Large intestine (tissue), 12 donors: ENCODE measurements around the gene PSMG3. TPM values are rescaled to one million over a fixed set of nuclear protein-coding genes. Genes with fewer than 3 reads are reported as not detected.
A peak's percentile ranks its signal among the peaks of the same experiment; 100 is the strongest.

ENCODE experiments used
- DNase-seq, 2 donors: peaks; one replicate each; pipeline versions ENCODE4 v3.0.0 to v3.0.0-alpha.2; 2013
- H3K27ac ChIP-seq: one replicate; pipeline ENCODE4 v1.5.1; 2013; ENCODE audit warnings: low read length
- H3K27me3 ChIP-seq: 2 replicates; pipeline ENCODE4 v1.6.1; 2013; ENCODE audit warnings: low read length; ENCODE audit not compliant: control insufficient read depth, insufficient read depth
- H3K36me3 ChIP-seq: 2 replicates; pipeline ENCODE4 v1.6.1; 2013; ENCODE audit warnings: low read length; ENCODE audit not compliant: control insufficient read depth, insufficient read depth
- H3K4me1 ChIP-seq: one replicate; pipeline ENCODE4 v1.6.1; 2013; ENCODE audit warnings: low read length; ENCODE audit not compliant: control insufficient read depth, insufficient read depth
- H3K4me3 ChIP-seq: one replicate; pipeline ENCODE4 v1.5.1; 2013; ENCODE audit warnings: low read length
- H3K9me3 ChIP-seq: one replicate; pipeline ENCODE4 v1.6.1; 2013; ENCODE audit warnings: mild to moderate bottlenecking, low read depth, low read length, moderate library complexity; ENCODE audit not compliant: control insufficient read depth
- WGBS: methylation state at CpG from one replicate; pipeline ENCODE4 v1.1.5; 2013; ENCODE audit warnings: low lambda C conversion rate; ENCODE audit not compliant: insufficient coverage; 5-methylcytosine and 5-hydroxymethylcytosine counted together
- long read RNA-seq, 11 donors: transcript quantifications; one replicate each; lab custom pipeline, GENCODE V29; 2026
- polyA plus RNA-seq: library from polyadenylated mRNA; unstranded; fragments of 120-200 nt; gene quantifications from one replicate; pipeline ENCODE4 v1.2.1, GENCODE V29; 2013

PSMG3 gene, protein sequence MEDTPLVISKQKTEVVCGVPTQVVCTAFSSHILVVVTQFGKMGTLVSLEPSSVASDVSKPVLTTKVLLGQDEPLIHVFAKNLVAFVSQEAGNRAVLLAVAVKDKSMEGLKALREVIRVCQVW
- 31.7 TPM for polyA plus RNA-seq
- long read RNA-seq, donor 1, transcript PSMG3-202 (2 exons, 1,391 nt), result major isoform, 21 of 24 reads
- long read RNA-seq, donor 1, partial matches to known transcripts, result 0 of 24 reads
- long read RNA-seq, donor 1, other reads (novel, unspliced or antisense), result 0 of 24 reads
- long read RNA-seq, donor 2, transcript PSMG3-203 (3 exons, 774 nt), result minor isoform, 14 of 81 reads
- long read RNA-seq, donor 2, transcript PSMG3-202 (2 exons, 1,391 nt), result major isoform, 67 of 81 reads
- long read RNA-seq, donor 2, partial matches to known transcripts, result 0 of 81 reads
- long read RNA-seq, donor 2, other reads (novel, unspliced or antisense), result 0 of 81 reads
- long read RNA-seq, donor 3, transcript PSMG3-203 (3 exons, 774 nt), result minor isoform, 19 of 101 reads
- long read RNA-seq, donor 3, transcript PSMG3-202 (2 exons, 1,391 nt), result major isoform, 68 of 101 reads
- long read RNA-seq, donor 3, partial matches to known transcripts, result 13 of 101 reads
- long read RNA-seq, donor 3, other reads (novel, unspliced or antisense), result 0 of 101 reads
- long read RNA-seq, donor 4, partial matches to known transcripts, result 0 of 5 reads
- long read RNA-seq, donor 4, other reads (novel, unspliced or antisense), result 0 of 5 reads
- long read RNA-seq, donor 5, transcript PSMG3-202 (2 exons, 1,391 nt), result major isoform, 28 of 32 reads
- long read RNA-seq, donor 5, partial matches to known transcripts, result 0 of 32 reads
- long read RNA-seq, donor 5, other reads (novel, unspliced or antisense), result 0 of 32 reads
- long read RNA-seq, donor 6, transcript PSMG3-203 (3 exons, 774 nt), result minor isoform, 6 of 48 reads
- long read RNA-seq, donor 6, transcript PSMG3-202 (2 exons, 1,391 nt), result major isoform, 42 of 48 reads
- long read RNA-seq, donor 6, partial matches to known transcripts, result 0 of 48 reads
- long read RNA-seq, donor 6, other reads (novel, unspliced or antisense), result 0 of 48 reads
- long read RNA-seq, donor 7, transcript PSMG3-202 (2 exons, 1,391 nt), result major isoform, 13 of 15 reads
- long read RNA-seq, donor 7, partial matches to known transcripts, result 0 of 15 reads
- long read RNA-seq, donor 7, other reads (novel, unspliced or antisense), result 0 of 15 reads
- long read RNA-seq, donor 8, transcript PSMG3-202 (2 exons, 1,391 nt), result major isoform, 38 of 43 reads
- long read RNA-seq, donor 8, transcript PSMG3-203 (3 exons, 774 nt), result minor isoform, 5 of 43 reads
- long read RNA-seq, donor 8, partial matches to known transcripts, result 0 of 43 reads
- long read RNA-seq, donor 8, other reads (novel, unspliced or antisense), result 0 of 43 reads
- long read RNA-seq, donor 9, transcript PSMG3-203 (3 exons, 774 nt), result minor isoform, 5 of 44 reads
- long read RNA-seq, donor 9, transcript PSMG3-202 (2 exons, 1,391 nt), result major isoform, 38 of 44 reads
- long read RNA-seq, donor 9, partial matches to known transcripts, result 0 of 44 reads
- long read RNA-seq, donor 9, other reads (novel, unspliced or antisense), result 0 of 44 reads
- long read RNA-seq, donor 10, transcript PSMG3-203 (3 exons, 774 nt), result minor isoform, 5 of 49 reads
- long read RNA-seq, donor 10, transcript PSMG3-202 (2 exons, 1,391 nt), result major isoform, 43 of 49 reads
- long read RNA-seq, donor 10, partial matches to known transcripts, result 0 of 49 reads
- long read RNA-seq, donor 10, other reads (novel, unspliced or antisense), result 0 of 49 reads
- long read RNA-seq, donor 11, transcript PSMG3-203 (3 exons, 774 nt), result minor isoform, 5 of 42 reads
- long read RNA-seq, donor 11, transcript PSMG3-202 (2 exons, 1,391 nt), result major isoform, 30 of 42 reads
- long read RNA-seq, donor 11, partial matches to known transcripts, result 7 of 42 reads
- long read RNA-seq, donor 11, other reads (novel, unspliced or antisense), result 0 of 42 reads

DNA sequence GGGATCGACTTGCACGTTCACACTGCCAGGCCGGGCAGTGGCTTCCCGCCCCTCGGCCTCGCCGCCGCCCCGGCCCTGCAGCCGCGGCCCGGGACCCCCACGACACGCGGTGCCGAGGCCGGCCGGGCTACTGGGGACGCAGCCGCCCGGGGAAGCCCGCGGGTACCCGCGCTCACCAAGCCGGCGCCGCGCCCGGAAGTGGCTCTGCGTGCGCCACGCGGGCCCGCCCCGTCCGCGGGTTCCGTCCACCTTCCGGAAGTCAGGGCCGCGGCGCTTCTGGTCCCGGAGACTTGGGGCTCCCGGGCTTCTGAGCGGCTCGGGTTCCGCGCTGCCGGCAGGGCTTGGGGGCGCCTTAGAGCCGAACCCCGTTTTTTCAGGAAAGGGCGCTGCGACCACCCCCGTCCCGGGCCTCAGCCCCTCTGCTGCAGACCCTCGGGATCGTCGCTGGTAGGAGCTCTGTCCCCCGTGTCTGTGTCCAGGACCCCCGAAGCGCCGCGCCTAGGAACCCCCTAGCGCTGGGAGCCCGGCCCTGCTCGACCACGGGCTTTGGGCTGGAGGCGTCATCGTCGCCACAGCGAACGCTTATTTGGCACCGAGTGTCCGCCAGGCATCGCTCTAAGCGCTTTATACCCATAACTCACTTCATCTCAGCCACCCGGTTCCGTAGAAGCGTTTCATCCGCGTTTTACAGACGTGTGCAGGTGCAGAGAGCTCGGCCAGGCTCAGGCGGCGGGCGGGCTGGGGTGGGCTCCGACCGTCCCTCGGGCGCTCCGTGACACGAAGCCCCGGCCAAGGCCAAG, at the start of gene PSMG3:
TSS of gene PSMG3 (minus strand) at position 200 of the 800 bp plus-strand sequence. CDS start 693 bp downstream, outside the sequence.
- peak; percentile 88 to 91 for DNase-seq
- peak within 1 kb of the TSS; percentile 95 for H3K27ac ChIP-seq
- peaks cover 44% of the 10 kb centered on the region for H3K4me1 ChIP-seq
- H3K4me3 ChIP-seq, result peak within 1 kb of the TSS; percentile 97
- no CpG with 5 or more reads among the region's 95 CpGs for WGBS
- H3K9me3 ChIP-seq, result no peaks in the 10 kb centered on the region
- H3K27me3 ChIP-seq, result no peaks in the 10 kb centered on the region
- peaks cover 9% of the 10 kb centered on the region for H3K36me3 ChIP-seq

DNA sequence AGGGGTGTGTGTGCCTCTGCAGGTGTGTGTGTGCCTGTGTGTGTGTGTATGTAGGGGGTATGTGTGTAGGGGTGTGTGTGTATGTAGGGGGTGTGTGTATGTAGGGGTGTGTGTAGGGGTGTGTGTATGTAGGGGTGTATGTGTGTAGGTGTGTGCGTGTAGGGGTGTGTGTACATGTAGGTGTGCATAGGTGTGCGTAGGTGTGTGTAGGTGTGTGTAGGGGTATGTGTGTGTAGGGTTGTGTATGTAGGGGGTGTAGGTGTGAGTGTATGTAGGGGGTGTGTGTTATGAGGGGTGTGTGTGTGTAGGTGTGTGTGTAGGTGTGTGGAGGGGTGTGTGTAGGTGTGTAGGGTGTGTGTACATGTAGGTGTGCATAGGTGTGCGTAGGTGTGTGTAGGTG, 48.6 kb upstream of the PSMG3 start:
- no peak overlapping the region for H3K27ac ChIP-seq
- no peaks in the 10 kb centered on the region for H3K27me3 ChIP-seq
- H3K4me1 ChIP-seq, result no peaks in the 10 kb centered on the region
- no peaks in the 10 kb centered on the region for H3K36me3 ChIP-seq
- DNase-seq, result no peak
- H3K9me3 ChIP-seq, result peaks cover 20% of the 10 kb centered on the region
- no CpG with 5 or more reads among the region's 3 CpGs for whole genome bisulfite sequencing
- no peak overlapping the region for H3K4me3 ChIP-seq

DNA sequence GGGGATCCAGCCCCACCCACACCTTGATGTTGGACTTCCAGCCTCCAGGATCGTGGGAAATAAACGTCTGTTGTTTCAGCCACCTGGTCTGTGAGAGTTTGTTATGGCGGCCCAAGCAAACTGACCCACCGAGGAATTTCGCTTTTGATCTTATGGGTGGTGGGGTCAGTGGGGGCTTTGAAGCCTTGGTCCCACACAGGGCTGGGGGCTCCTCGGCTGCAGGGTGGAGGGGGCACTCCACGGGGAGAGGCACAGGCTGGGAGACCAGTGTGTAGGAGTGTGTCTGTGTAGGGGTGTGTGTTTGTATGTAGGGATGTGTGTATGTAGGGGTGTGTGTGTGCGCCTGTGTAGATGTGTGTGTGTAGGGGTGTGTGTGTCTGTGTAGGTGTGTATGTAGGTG, 48.1 kb upstream of the PSMG3 start:
- H3K4me3 ChIP-seq, result no peak overlapping the region
- peaks cover 20% of the 10 kb centered on the region for H3K9me3 ChIP-seq
- no peaks in the 10 kb centered on the region for H3K4me1 ChIP-seq
- no peak for DNase-seq
- 100% methylated on average over 1 of the region's 8 CpGs for WGBS
- H3K27me3 ChIP-seq, result no peaks in the 10 kb centered on the region
- no peaks in the 10 kb centered on the region for H3K36me3 ChIP-seq
- H3K27ac ChIP-seq, result no peak overlapping the region

DNA sequence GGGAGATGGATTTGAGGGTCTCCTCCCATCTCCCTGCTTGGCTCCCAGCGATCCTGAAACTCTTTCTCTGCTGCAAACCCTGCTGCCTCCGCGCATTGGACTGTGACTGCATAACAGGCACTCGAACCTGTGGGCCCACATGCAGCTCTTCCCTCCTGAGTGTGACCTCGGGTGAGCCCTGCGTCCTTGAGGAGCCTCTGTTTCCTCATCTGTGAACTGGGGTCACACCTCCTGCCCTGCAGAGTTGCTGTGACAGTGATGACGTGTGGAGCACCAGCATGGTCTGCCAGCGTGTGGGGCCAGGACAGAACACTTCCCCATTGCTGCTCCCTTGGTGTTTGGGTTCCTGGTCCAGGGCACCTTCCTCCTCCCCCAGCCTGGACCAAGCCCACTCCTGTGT, 46.9 kb upstream of the PSMG3 start:
- no peaks in the 10 kb centered on the region for H3K4me1 ChIP-seq
- no peaks in the 10 kb centered on the region for H3K36me3 ChIP-seq
- H3K4me3 ChIP-seq, result no peak overlapping the region
- H3K9me3 ChIP-seq, result peaks cover 20% of the 10 kb centered on the region
- WGBS, result no CpG with 5 or more reads among the region's 8 CpGs
- H3K27me3 ChIP-seq, result no peaks in the 10 kb centered on the region
- no peak overlapping the region for H3K27ac ChIP-seq
- no peak for DNase-seq

DNA sequence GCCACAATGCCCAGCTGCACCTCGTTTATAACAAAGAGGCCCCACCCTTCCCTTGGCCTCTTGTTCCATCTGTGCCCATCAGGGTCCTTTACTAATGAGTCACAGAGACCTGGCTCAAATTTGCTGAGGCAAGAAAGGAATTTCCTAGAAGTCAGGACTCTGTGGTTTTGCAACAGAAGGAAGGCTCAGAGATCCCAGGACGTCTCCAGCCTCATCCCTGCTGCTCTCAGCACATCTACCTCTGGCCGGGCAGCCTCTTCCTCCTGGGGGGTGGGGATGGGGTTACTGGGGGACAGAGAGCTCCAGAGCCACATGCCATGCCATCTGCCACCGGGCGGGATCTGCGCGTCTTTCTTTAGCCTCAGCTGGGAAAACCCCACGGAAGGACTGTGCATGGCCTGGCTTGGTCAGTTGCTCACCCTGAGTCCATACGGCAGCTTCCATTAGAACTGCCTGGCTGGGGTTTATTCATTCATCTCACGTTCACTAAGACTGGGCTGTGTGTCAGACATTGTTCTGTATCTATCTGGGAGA, 41.9 kb upstream of the PSMG3 start:
- peaks cover 3% of the 10 kb centered on the region for H3K27me3 ChIP-seq
- no peaks in the 10 kb centered on the region for H3K36me3 ChIP-seq
- H3K4me3 ChIP-seq, result no peak overlapping the region
- H3K4me1 ChIP-seq, result no peaks in the 10 kb centered on the region
- H3K27ac ChIP-seq, result no peak overlapping the region
- DNase-seq, result peak; percentile 9 to 19
- no peaks in the 10 kb centered on the region for H3K9me3 ChIP-seq
- no CpG with 5 or more reads among the region's 10 CpGs for WGBS

DNA sequence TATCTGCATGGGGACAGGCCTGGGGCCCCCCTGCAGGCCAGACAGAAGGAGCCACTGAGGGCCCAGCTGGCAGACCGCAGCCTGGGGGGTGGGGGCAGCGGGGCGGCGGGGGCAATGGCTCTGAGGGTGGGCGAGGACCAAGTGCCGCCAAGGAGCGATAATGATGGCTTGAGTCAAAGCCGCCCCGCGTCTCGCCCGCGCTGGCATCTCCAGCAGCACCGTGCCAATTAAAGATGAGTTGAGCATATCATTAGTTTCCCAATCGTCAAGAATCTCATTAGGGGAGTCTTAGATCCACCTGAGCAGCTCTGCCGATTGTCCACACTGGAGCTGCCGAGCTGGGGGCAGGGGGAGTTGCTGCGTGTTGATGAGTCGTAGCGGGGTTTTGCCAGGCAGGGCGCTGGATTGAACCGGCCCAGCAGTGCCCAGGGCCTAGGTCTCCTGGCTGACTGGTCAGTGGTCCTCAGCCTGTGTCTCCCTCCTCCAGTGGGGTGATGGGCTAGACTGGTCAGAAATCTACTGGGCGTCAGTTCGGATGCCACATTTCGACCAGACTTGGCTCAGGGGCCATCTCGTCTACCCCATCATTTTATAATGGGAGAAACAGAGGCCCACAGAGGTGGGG, 41.0 kb upstream of the PSMG3 start:
- WGBS, result no CpG with 5 or more reads among the region's 26 CpGs

DNA sequence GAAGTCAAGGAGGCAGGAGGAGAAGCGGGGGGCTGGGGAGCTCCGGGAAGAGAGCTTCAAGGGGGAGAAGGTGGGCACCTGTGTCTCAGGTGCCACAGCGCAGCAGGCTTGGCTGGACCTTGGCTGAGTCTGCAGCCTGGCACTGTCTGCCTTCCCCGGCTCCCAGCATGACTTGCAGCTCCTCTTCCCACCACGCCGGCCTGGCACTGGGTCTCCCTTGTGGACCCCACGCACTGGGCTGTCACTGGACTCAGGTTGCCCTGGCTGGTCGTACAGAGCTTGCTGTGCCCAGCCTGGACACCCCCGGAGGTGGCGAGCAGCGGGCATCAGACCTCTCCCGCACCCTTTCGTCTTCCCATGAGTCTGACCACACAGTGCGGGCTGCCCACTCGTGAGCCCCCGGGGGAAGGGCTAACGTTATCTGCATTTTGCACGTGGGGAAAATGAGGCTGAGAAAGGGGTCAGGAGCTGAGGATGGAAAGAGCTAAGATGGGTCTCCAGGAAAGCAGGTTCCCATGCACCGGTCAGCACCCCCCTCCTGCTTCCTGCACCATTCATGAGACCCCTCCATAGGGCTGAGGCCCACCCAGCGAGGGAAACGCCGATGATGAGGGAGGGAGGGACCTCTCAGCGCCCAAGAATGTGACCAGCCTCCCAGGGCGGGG, 40.3 kb upstream of the PSMG3 start:
- WGBS, result no CpG with 5 or more reads among the region's 24 CpGs
- Histone ChIP-seq H3K4me1 (no peaks in the 10 kb centered on the region), H3K4me3 (no peak overlapping the region), H3K27ac (no peak overlapping the region), H3K36me3 (no peaks in the 10 kb centered on the region), H3K9me3 (no peaks in the 10 kb centered on the region), H3K27me3 (peaks cover 7% of the 10 kb centered on the region)
- DNase-seq, result no peak

More for the DNA sequence above, 41.0 kb upstream of the PSMG3 start:
- no peak overlapping the region for H3K27ac ChIP-seq
- no peaks in the 10 kb centered on the region for H3K36me3 ChIP-seq
- H3K4me1 ChIP-seq, result no peaks in the 10 kb centered on the region
- no peaks in the 10 kb centered on the region for H3K9me3 ChIP-seq
- H3K4me3 ChIP-seq, result no peak overlapping the region
- no peak for DNase-seq
- peaks cover 7% of the 10 kb centered on the region for H3K27me3 ChIP-seq

DNA sequence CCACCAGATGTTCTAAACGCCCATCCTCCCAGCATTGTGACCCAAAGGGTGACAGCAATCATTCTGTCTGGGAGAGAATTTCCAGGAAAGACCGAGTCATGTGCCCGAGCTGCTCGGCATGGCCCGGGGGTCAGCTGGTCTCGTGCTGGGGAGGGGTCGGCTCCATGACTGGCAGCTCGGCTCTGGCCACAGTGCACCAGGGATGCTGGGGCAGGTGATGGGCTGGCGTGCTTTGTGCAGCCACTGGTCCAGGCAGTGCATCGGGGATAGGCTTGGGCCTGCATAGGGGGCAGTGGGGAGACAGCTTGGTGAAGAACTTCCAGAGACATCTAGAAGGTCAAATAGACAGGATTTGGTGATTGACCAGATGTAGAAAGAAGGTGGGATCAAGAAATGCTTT, 39.2 kb upstream of the PSMG3 start:
- Histone ChIP-seq H3K4me3 (no peak overlapping the region), H3K36me3 (no peaks in the 10 kb centered on the region), H3K9me3 (no peaks in the 10 kb centered on the region), H3K27me3 (peaks cover 9% of the 10 kb centered on the region), H3K27ac (no peak overlapping the region), H3K4me1 (no peaks in the 10 kb centered on the region)
- DNase-seq, result no peak
- no CpG with 5 or more reads among the region's 10 CpGs for WGBS
